Endometrial microvascular endothelial cells (primary cell): ENCODE results near the gene APCS. TPM values are rescaled to one million over a fixed set of nuclear protein-coding genes. Genes with fewer than 3 reads are reported as not detected.

ENCODE experiments used
- total RNA-seq: library from RNA; depleted of rRNA; stranded (reverse); fragments of >200 nt; gene quantifications from one replicate; pipeline ENCODE4 v1.2.3, GENCODE V29; 2015; ENCODE audit errors: inconsistent ontology term

The APCS gene
- total RNA-seq, 1 donor from 2014 or later, result not detected

Other genes with a start within 250 kb of the APCS start
- gene OR10J4, start 155.6 kb upstream of the APCS start, total RNA-seq, result not detected
- not detected for gene OR10J1, start 148.1 kb upstream of the APCS start, total RNA-seq
- gene OR10J5, start 51.8 kb upstream of the APCS start, total RNA-seq, result not detected
- gene CRP, start 126.8 kb downstream of the APCS start, total RNA-seq, result not detected
- 81.6 TPM for gene DUSP23, start 193.1 kb downstream of the APCS start, total RNA-seq
- gene FCRL6, start 214.5 kb downstream of the APCS start, total RNA-seq, result not detected
- not detected for gene SLAMF8, start 239.0 kb downstream of the APCS start, total RNA-seq